ENCODE measurements around the gene NPRL2.

DNA sequence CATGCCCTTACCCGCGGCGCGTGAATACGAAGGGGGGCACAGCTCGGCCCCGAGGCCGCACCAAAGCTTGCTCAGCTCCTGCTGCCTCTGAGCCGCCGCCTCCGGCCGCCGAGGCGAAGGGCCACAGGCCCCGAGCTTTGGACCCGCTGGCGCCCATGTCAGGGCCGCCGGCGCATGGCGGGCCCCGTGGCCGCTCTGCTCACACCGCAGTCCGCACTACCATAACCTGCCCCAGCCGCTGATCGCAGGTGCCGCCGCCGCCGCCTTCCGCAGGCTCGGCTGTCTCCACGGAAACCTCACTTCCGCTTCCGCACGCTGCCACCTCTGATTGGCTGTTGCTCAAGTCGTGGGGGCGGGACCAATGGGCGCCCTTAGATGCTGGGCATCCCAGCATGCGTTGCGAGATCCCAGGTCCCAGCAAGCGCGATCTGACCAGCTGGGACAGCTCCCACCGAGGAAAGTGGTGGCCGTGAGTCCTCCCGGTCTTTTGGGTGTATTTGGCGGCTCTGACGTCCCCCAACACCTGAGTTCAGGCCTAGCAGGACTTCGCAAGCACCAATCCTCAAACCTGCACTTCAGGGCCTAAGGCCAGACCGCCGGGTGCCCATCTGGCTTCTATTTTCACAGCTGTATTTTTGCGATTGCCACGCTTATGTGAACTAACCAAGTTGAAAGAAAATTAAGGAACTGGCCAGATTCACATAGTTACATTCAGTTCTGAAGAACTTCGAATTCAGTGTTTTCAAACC is 22.5 kb downstream of the NPRL2 start, which contains the start of gene TUSC2:
- TF ChIP-seq, protein P1, sequence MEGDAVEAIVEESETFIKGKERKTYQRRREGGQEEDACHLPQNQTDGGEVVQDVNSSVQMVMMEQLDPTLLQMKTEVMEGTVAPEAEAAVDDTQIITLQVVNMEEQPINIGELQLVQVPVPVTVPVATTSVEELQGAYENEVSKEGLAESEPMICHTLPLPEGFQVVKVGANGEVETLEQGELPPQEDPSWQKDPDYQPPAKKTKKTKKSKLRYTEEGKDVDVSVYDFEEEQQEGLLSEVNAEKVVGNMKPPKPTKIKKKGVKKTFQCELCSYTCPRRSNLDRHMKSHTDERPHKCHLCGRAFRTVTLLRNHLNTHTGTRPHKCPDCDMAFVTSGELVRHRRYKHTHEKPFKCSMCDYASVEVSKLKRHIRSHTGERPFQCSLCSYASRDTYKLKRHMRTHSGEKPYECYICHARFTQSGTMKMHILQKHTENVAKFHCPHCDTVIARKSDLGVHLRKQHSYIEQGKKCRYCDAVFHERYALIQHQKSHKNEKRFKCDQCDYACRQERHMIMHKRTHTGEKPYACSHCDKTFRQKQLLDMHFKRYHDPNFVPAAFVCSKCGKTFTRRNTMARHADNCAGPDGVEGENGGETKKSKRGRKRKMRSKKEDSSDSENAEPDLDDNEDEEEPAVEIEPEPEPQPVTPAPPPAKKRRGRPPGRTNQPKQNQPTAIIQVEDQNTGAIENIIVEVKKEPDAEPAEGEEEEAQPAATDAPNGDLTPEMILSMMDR (IDR thresholded peaks at IDR 0.05): no peak
- no peak for TF ChIP-seq ZFX (IDR thresholded peaks at IDR 0.05; ENCODE audit: borderline replicate concordance)

Measured in 22Rv1 (cell line).